Measurements from ENCODE around the gene NDRG2.

- no peak for TF ChIP-seq CTCF (IDR thresholded peaks at IDR 0.05; ENCODE audit: insufficient read depth, low read length, poor library complexity, severe bottlenecking)
- TF ChIP-seq EZH2phosphoT487 (conservative IDR thresholded peaks at IDR 0.05; ENCODE audit: low read length): no peak
These were observed 25.7 kb upstream of the NDRG2 start for GRCh38 chr14:21050597-21050996.
